Neuronal stem cell (in vitro differentiated cells): Measurements from ENCODE around the gene L1CAM.

ENCODE experiments used
- DNase-seq: peaks from one replicate; pipeline ENCODE4 v3.0.0-alpha.2; 2013; ENCODE audit warnings: low spot score
- H2AFZ ChIP-seq: one replicate; pipeline ENCODE4 v1.6.1; 2013; ENCODE audit warnings: mild to moderate bottlenecking, low read length, inconsistent platforms
- H2AK5ac ChIP-seq: 2 replicates; pipeline ENCODE4 v1.6.1; 2013; ENCODE audit warnings: low read depth, mild to moderate bottlenecking, inconsistent platforms, low read length, moderate library complexity, mixed read lengths
- H2BK120ac ChIP-seq: 2 replicates; pipeline ENCODE4 v1.6.1; 2013; ENCODE audit warnings: low read depth, mild to moderate bottlenecking, inconsistent platforms, low read length, moderate library complexity, mixed read lengths
- H2BK12ac ChIP-seq: one replicate; pipeline ENCODE4 v1.6.1; 2013; ENCODE audit warnings: low read length, inconsistent platforms
- H2BK15ac ChIP-seq: 2 replicates; pipeline ENCODE4 v1.6.1; 2013; ENCODE audit warnings: mild to moderate bottlenecking, low read length, inconsistent platforms, mixed read lengths
- H2BK5ac ChIP-seq: one replicate; pipeline ENCODE4 v1.6.1; 2013; ENCODE audit warnings: inconsistent platforms, mild to moderate bottlenecking, low read length, moderate library complexity
- H3K14ac ChIP-seq: one replicate; pipeline ENCODE4 v1.6.1; 2013; ENCODE audit warnings: low read length, inconsistent platforms
- H3K18ac ChIP-seq: 2 replicates; pipeline ENCODE4 v1.6.1; 2013; ENCODE audit warnings: low read length, inconsistent platforms
- H3K23ac ChIP-seq: 2 replicates; pipeline ENCODE4 v1.6.1; 2013; ENCODE audit warnings: low read depth, mild to moderate bottlenecking, mixed read lengths, low read length, inconsistent platforms; ENCODE audit not compliant: poor library complexity
- H3K27ac ChIP-seq: replicated peaks from 3 replicates; pipeline ENCODE4 v1.5.1; 2013; ENCODE audit warnings: low read length, inconsistent platforms
- H3K27me3 ChIP-seq, 3 experiments: 2 replicates each; pipeline ENCODE4 v1.6.1; 2013; ENCODE audit warnings: low read length in 3 of 3, mild to moderate bottlenecking in 2 of 3, inconsistent platforms in 1 of 3, low read depth in 1 of 3, mixed read lengths in 1 of 3, moderate library complexity in 1 of 3; ENCODE audit not compliant: control insufficient read depth in 3 of 3, insufficient read depth in 3 of 3
- H3K36me3 ChIP-seq, 2 donors: replicated peaks in 1 of 2; 2 replicates each; pipeline ENCODE4 v1.6.1; 2013; ENCODE audit warnings: low read length in 2 of 2; ENCODE audit not compliant: control insufficient read depth in 2 of 2, insufficient read depth in 2 of 2
- H3K4ac ChIP-seq: 2 replicates; pipeline ENCODE4 v1.6.1; 2013; ENCODE audit warnings: inconsistent platforms, mild to moderate bottlenecking, low read length, moderate library complexity
- H3K4me1 ChIP-seq, 2 donors: 1 replicate in 1 of 2; 2 replicates in 1 of 2; pipeline ENCODE4 v1.6.1; 2013; ENCODE audit warnings: low read length in 2 of 2, low read depth in 1 of 2; ENCODE audit not compliant: control insufficient read depth in 2 of 2, insufficient read depth in 1 of 2
- H3K4me2 ChIP-seq: one replicate; pipeline ENCODE4 v1.6.1; 2013; ENCODE audit warnings: mild to moderate bottlenecking, low read length, inconsistent platforms; ENCODE audit not compliant: insufficient read depth, poor library complexity, severe bottlenecking
- H3K4me3 ChIP-seq, 2 donors: 2 replicates each; pipeline ENCODE4 v1.5.1; 2013; ENCODE audit warnings: low read length in 2 of 2, mild to moderate bottlenecking in 2 of 2, inconsistent platforms in 1 of 2, moderate library complexity in 1 of 2
- H3K79me1 ChIP-seq: one replicate; pipeline ENCODE4 v1.6.1; 2013; ENCODE audit warnings: low read depth, mild to moderate bottlenecking, inconsistent platforms, low read length, moderate library complexity
- H3K9ac ChIP-seq: one replicate; pipeline ENCODE4 v1.6.1; 2013; ENCODE audit warnings: mild to moderate bottlenecking, low read depth, low read length, inconsistent platforms; ENCODE audit not compliant: poor library complexity
- H3K9me3 ChIP-seq, 2 donors: replicated peaks in 1 of 2; 2 replicates each; pipeline versions ENCODE3 to v1.6.1; 2013; ENCODE audit warnings: low read length in 2 of 2, mild to moderate bottlenecking in 2 of 2, inconsistent platforms in 1 of 2, low read depth in 1 of 2, mixed read lengths in 1 of 2, moderate library complexity in 1 of 2; ENCODE audit not compliant: control insufficient read depth in 2 of 2, insufficient read depth in 1 of 2
- H4K8ac ChIP-seq: one replicate; pipeline ENCODE4 v1.6.1; 2013; ENCODE audit warnings: low read depth, mild to moderate bottlenecking, inconsistent platforms, low read length, moderate library complexity
- H4K91ac ChIP-seq: one replicate; pipeline ENCODE4 v1.6.1; 2013; ENCODE audit warnings: low read length, low read depth, mild to moderate bottlenecking, inconsistent platforms; ENCODE audit not compliant: poor library complexity
- WGBS, 2 donors: extraction: QIAGEN DNeasy Blood & Tissue Kit; methylation state at CpG; one replicate each; pipeline ENCODE4 v1.1.7; 2013; ENCODE audit warnings: missing lambda C conversion rate in 2 of 2, mixed read lengths in 1 of 2; ENCODE audit not compliant: insufficient read length in 2 of 2, insufficient replicate concordance in 1 of 2; ENCODE audit errors: extremely low coverage in 2 of 2; 5-methylcytosine and 5-hydroxymethylcytosine counted together

L1CAM gene

GRCh38 chrX:153864101-153864500 is 21.9 kb downstream of the L1CAM start:
- H3K27me3 ChIP-seq, result peaks cover 0 to 25% (median 0%) of the 10 kb centered on the region in 3 experiments
- no CpG with 5 or more reads among the region's 10 CpGs for WGBS, 2 donors
- H2BK120ac ChIP-seq, result no peak overlapping the region
- no peak overlapping the region for H2BK15ac ChIP-seq
- H3K27ac ChIP-seq, result no peak overlapping the region
- DNase-seq, result no peak
- H3K4ac ChIP-seq, result no peak overlapping the region
- no peak overlapping the region for H2BK5ac ChIP-seq
- H4K91ac ChIP-seq, result no peak overlapping the region
- no peak overlapping the region for H2AFZ ChIP-seq
- H2AK5ac ChIP-seq, result no peak overlapping the region
- no peaks in the 10 kb centered on the region for H3K9me3 ChIP-seq
- H3K36me3 ChIP-seq, result peaks cover 0 to 42% of the 10 kb centered on the region in 2 donors
- no peak overlapping the region for H4K8ac ChIP-seq
- no peak overlapping the region for H3K14ac ChIP-seq
- H3K79me1 ChIP-seq, result no peaks in the 10 kb centered on the region
- no peak overlapping the region for H3K23ac ChIP-seq
- H3K4me2 ChIP-seq, result no peak overlapping the region
- no peak overlapping the region for H3K4me3 ChIP-seq
- H3K9ac ChIP-seq, result no peak overlapping the region
- peaks cover 0 to 10% of the 10 kb centered on the region in 2 donors for H3K4me1 ChIP-seq
- no peak overlapping the region for H3K18ac ChIP-seq
- H2BK12ac ChIP-seq, result no peak overlapping the region

- H3K4ac ChIP-seq, result no peak overlapping the region
- no peak overlapping the region for H3K4me3 ChIP-seq
- H4K91ac ChIP-seq, result no peak overlapping the region
- H3K9ac ChIP-seq, result no peak overlapping the region
- H3K4me1 ChIP-seq, result peaks cover 0 to 10% of the 10 kb centered on the region in 2 donors
- H2BK12ac ChIP-seq, result peak overlapping the region; percentile 90
- no peak overlapping the region for H3K18ac ChIP-seq
- no peak overlapping the region for H3K4me2 ChIP-seq
- no peak overlapping the region for H3K14ac ChIP-seq
- peaks cover 0 to 37% of the 10 kb centered on the region in 2 donors for H3K36me3 ChIP-seq
- H2AFZ ChIP-seq, result no peak overlapping the region
- H2BK120ac ChIP-seq, result no peak overlapping the region
- no peak overlapping the region for H3K23ac ChIP-seq
- peaks cover 0 to 21% (median 0%) of the 10 kb centered on the region in 3 experiments for H3K27me3 ChIP-seq
- H2BK5ac ChIP-seq, result no peak overlapping the region
- no peak overlapping the region for H3K27ac ChIP-seq
- no peak overlapping the region for H2BK15ac ChIP-seq
- no peaks in the 10 kb centered on the region for H3K79me1 ChIP-seq
- H3K9me3 ChIP-seq, result no peaks in the 10 kb centered on the region
- DNase-seq, result no peak
- no CpG with 5 or more reads among the region's 28 CpGs for WGBS, 2 donors
- H4K8ac ChIP-seq, result no peak overlapping the region
- no peak overlapping the region for H2AK5ac ChIP-seq
These were observed 22.6 kb downstream of the L1CAM start for GRCh38 chrX:153863251-153863991.

GRCh38 chrX:153862369-153863250 is 23.4 kb downstream of the L1CAM start:
- no peak overlapping the region for H2BK120ac ChIP-seq
- H2BK15ac ChIP-seq, result no peak overlapping the region
- H3K27me3 ChIP-seq, result peaks cover 0 to 20% (median 0%) of the 10 kb centered on the region in 3 experiments
- H2BK5ac ChIP-seq, result no peak overlapping the region
- H2AK5ac ChIP-seq, result peak overlapping the region; percentile 37
- H2AFZ ChIP-seq, result no peak overlapping the region
- H2BK12ac ChIP-seq, result no peak overlapping the region
- no peak overlapping the region for H3K4me3 ChIP-seq
- no peak overlapping the region for H4K91ac ChIP-seq
- H3K9me3 ChIP-seq, result no peaks in the 10 kb centered on the region
- no peak overlapping the region for H3K23ac ChIP-seq
- no peak overlapping the region for H3K18ac ChIP-seq
- H3K4me2 ChIP-seq, result peak overlapping the region; percentile 23
- H3K79me1 ChIP-seq, result no peaks in the 10 kb centered on the region
- H4K8ac ChIP-seq, result no peak overlapping the region
- no peak overlapping the region for H3K27ac ChIP-seq
- H3K4me1 ChIP-seq, result peaks cover 0 to 10% of the 10 kb centered on the region in 2 donors
- no CpG with 5 or more reads among the region's 22 CpGs for WGBS, 2 donors
- H3K9ac ChIP-seq, result no peak overlapping the region
- DNase-seq, result no peak
- H3K36me3 ChIP-seq, result peaks cover 0 to 29% of the 10 kb centered on the region in 2 donors
- H3K14ac ChIP-seq, result no peak overlapping the region
- no peak overlapping the region for H3K4ac ChIP-seq
